GM06990 (cell line): ENCODE results near the gene RNF182.

ENCODE experiments used
- DNase-seq: peaks from one replicate; pipeline ENCODE4 v3.0.0-alpha.2; 2011; ENCODE audit not compliant: insufficient read length; ENCODE audit errors: extremely low read depth
- H3K27me3 ChIP-seq: replicated peaks from 2 replicates; pipeline ENCODE4 v1.6.0; 2011; ENCODE audit warnings: low read length; ENCODE audit not compliant: control insufficient read depth, insufficient read depth
- H3K36me3 ChIP-seq: 2 replicates; pipeline ENCODE4 v1.5.1; 2011; ENCODE audit warnings: low read length; ENCODE audit not compliant: control insufficient read depth, insufficient read depth
- H3K4me3 ChIP-seq: replicated peaks from 2 replicates; pipeline ENCODE4 v1.5.1; 2011; ENCODE audit warnings: low read depth, mild to moderate bottlenecking, control low read depth, low read length
- TF ChIP-seq, protein P1 (sequence below): IDR thresholded peaks from 2 replicates; pipeline ENCODE4 v1.5.1; 2011; ENCODE audit warnings: low read length, control low read depth, mild to moderate bottlenecking, inconsistent platforms; ENCODE audit not compliant: insufficient read depth, poor library complexity, severe bottlenecking

Gene RNF182

GRCh38 chr6:14028631-14029030 lies 103.9 kb downstream of the RNF182 start:
- TF ChIP-seq, protein P1, sequence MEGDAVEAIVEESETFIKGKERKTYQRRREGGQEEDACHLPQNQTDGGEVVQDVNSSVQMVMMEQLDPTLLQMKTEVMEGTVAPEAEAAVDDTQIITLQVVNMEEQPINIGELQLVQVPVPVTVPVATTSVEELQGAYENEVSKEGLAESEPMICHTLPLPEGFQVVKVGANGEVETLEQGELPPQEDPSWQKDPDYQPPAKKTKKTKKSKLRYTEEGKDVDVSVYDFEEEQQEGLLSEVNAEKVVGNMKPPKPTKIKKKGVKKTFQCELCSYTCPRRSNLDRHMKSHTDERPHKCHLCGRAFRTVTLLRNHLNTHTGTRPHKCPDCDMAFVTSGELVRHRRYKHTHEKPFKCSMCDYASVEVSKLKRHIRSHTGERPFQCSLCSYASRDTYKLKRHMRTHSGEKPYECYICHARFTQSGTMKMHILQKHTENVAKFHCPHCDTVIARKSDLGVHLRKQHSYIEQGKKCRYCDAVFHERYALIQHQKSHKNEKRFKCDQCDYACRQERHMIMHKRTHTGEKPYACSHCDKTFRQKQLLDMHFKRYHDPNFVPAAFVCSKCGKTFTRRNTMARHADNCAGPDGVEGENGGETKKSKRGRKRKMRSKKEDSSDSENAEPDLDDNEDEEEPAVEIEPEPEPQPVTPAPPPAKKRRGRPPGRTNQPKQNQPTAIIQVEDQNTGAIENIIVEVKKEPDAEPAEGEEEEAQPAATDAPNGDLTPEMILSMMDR: no peak
- H3K27me3 ChIP-seq: no peaks in the 10 kb centered on the region; the same call in none of the 2 replicates
- H3K4me3 ChIP-seq: no peak overlapping the region
- no peaks in the 10 kb centered on the region for H3K36me3 ChIP-seq
- DNase-seq: no peak

GRCh38 chr6:14029605-14030004 lies 104.9 kb downstream of the RNF182 start:
- TF ChIP-seq, protein P1: no peak
- Histone ChIP-seq H3K36me3 (no peaks in the 10 kb centered on the region), H3K27me3 (no peaks in the 10 kb centered on the region; the same call in none of the 2 replicates), H3K4me3 (no peak overlapping the region)
- DNase-seq: no peak
